H9 (cell line): ENCODE measurements around the gene ENOX1. TPM values are rescaled to one million over a fixed set of nuclear protein-coding genes. Genes with fewer than 3 reads are reported as not detected.

Source experiments
- DNase-seq: peaks from one replicate; pipeline ENCODE4 v3.0.0-alpha.2; 2017
- H2AFZ ChIP-seq: one replicate; pipeline ENCODE4 v1.6.1; 2013; ENCODE audit warnings: mild to moderate bottlenecking, low read length, control low read depth, moderate library complexity
- H2AK5ac ChIP-seq: 2 replicates; pipeline ENCODE4 v1.6.1; 2013; ENCODE audit warnings: low read length, control low read depth, mixed read lengths; ENCODE audit not compliant: insufficient read length
- H2BK120ac ChIP-seq: one replicate; pipeline ENCODE4 v1.6.1; 2013; ENCODE audit warnings: low read depth, mild to moderate bottlenecking, low read length, control low read depth, inconsistent platforms; ENCODE audit not compliant: poor library complexity, severe bottlenecking
- H2BK12ac ChIP-seq: 2 replicates; pipeline ENCODE4 v1.6.1; 2013; ENCODE audit warnings: low read length, control low read depth, mixed read lengths, low read depth; ENCODE audit not compliant: insufficient read length
- H2BK15ac ChIP-seq: 2 replicates; pipeline ENCODE4 v1.6.1; 2013; ENCODE audit warnings: low read depth, low read length, control low read depth
- H2BK20ac ChIP-seq: one replicate; pipeline ENCODE4 v1.6.1; 2013; ENCODE audit warnings: low read depth, mild to moderate bottlenecking, low read length, control low read depth, inconsistent platforms; ENCODE audit not compliant: poor library complexity, severe bottlenecking
- H2BK5ac ChIP-seq: 2 replicates; pipeline ENCODE4 v1.6.1; 2013; ENCODE audit warnings: low read length, control low read depth, mixed read lengths; ENCODE audit not compliant: insufficient read length
- H3K14ac ChIP-seq: 2 replicates; pipeline ENCODE4 v1.6.1; 2013; ENCODE audit warnings: low read length, control low read depth; ENCODE audit not compliant: insufficient read depth
- H3K18ac ChIP-seq: 2 replicates; pipeline ENCODE4 v1.6.1; 2013; ENCODE audit warnings: low read depth, mild to moderate bottlenecking, mixed read lengths, low read length, control low read depth; ENCODE audit not compliant: insufficient read length
- H3K23ac ChIP-seq: 2 replicates; pipeline ENCODE4 v1.6.1; 2013; ENCODE audit warnings: low read length, control low read depth, mixed read lengths, low read depth; ENCODE audit not compliant: insufficient read length
- H3K23me2 ChIP-seq: 2 replicates; pipeline ENCODE4 v1.6.1; 2013; ENCODE audit warnings: low read depth, mild to moderate bottlenecking, mixed read lengths, low read length, control low read depth; ENCODE audit not compliant: insufficient read length, poor library complexity, severe bottlenecking
- H3K27ac ChIP-seq: 2 replicates; pipeline ENCODE4 v1.5.1; 2013; ENCODE audit warnings: low read length, control low read depth, mixed read lengths, low read depth; ENCODE audit not compliant: insufficient read length
- H3K27me3 ChIP-seq: 2 replicates; pipeline ENCODE4 v1.6.1; 2013; ENCODE audit warnings: low read length, control low read depth, inconsistent platforms; ENCODE audit not compliant: insufficient read depth
- H3K4ac ChIP-seq: 2 replicates; pipeline ENCODE4 v1.6.1; 2013; ENCODE audit warnings: low read depth, mild to moderate bottlenecking, control low read depth, inconsistent platforms, low read length, moderate library complexity
- H3K4me1 ChIP-seq: 2 replicates; pipeline ENCODE4 v1.6.1; 2013; ENCODE audit warnings: low read length, control low read depth, inconsistent platforms; ENCODE audit not compliant: insufficient read depth
- H3K4me2 ChIP-seq: 2 replicates; pipeline ENCODE4 v1.6.1; 2013; ENCODE audit warnings: low read length, control low read depth, mixed read lengths; ENCODE audit not compliant: insufficient read length, insufficient read depth
- H3K56ac ChIP-seq: 2 replicates; pipeline ENCODE4 v1.6.1; 2013; ENCODE audit warnings: low read depth, mild to moderate bottlenecking, mixed read lengths, low read length, control low read depth; ENCODE audit not compliant: insufficient read length
- H3K79me1 ChIP-seq: 2 replicates; pipeline ENCODE4 v1.6.1; 2013; ENCODE audit warnings: low read depth, mild to moderate bottlenecking, moderate library complexity, low read length, control low read depth, inconsistent platforms; ENCODE audit not compliant: insufficient read depth, poor library complexity, severe bottlenecking
- H3K79me2 ChIP-seq: 2 replicates; pipeline ENCODE4 v1.6.1; 2013; ENCODE audit warnings: low read length, control low read depth, inconsistent platforms; ENCODE audit not compliant: insufficient read depth
- H3K9ac ChIP-seq: 2 replicates; pipeline ENCODE4 v1.6.1; 2013; ENCODE audit warnings: low read length, control low read depth, mixed read lengths; ENCODE audit not compliant: insufficient read length; ENCODE audit errors: extremely low read depth
- H3K9me3 ChIP-seq: one replicate; pipeline ENCODE4 v1.6.1; 2013; ENCODE audit warnings: low read depth, low read length, inconsistent platforms; ENCODE audit not compliant: control insufficient read depth
- H3T11ph ChIP-seq: one replicate; pipeline ENCODE4 v1.6.1; 2013; ENCODE audit warnings: mild to moderate bottlenecking, low read length, control low read depth, inconsistent platforms
- H4K20me1 ChIP-seq: one replicate; pipeline ENCODE4 v1.6.1; 2013; ENCODE audit not compliant: control insufficient read depth, insufficient read length, insufficient read depth
- H4K5ac ChIP-seq: 2 replicates; pipeline ENCODE4 v1.6.1; 2013; ENCODE audit warnings: low read depth, mild to moderate bottlenecking, mixed read lengths, low read length, control low read depth; ENCODE audit not compliant: insufficient read length
- H4K8ac ChIP-seq: replicated peaks from 2 replicates; pipeline ENCODE4 v1.6.1; 2013; ENCODE audit warnings: low read length, control low read depth, mixed read lengths, low read depth; ENCODE audit not compliant: insufficient read length
- H4K91ac ChIP-seq: 2 replicates; pipeline ENCODE4 v1.6.1; 2013; ENCODE audit warnings: low read depth, mild to moderate bottlenecking, moderate library complexity, mixed read lengths, low read length, control low read depth; ENCODE audit not compliant: insufficient read length
- H3K27ac Mint-ChIP-seq, 3 experiments: 2 replicates in 2 of 3; 3 replicates in 1 of 3; pipeline ENCODE4 v1.8.0; 2020 to 2021; ENCODE audit warnings: mixed read lengths in 3 of 3, mild to moderate bottlenecking in 1 of 3, moderate library complexity in 1 of 3
- H3K27me3 Mint-ChIP-seq: 2 replicates; pipeline ENCODE4 v1.8.0; 2021; ENCODE audit warnings: low read depth, mild to moderate bottlenecking, moderate library complexity, mixed read lengths
- H3K36me3 Mint-ChIP-seq, 3 experiments: 2 replicates in 2 of 3; 3 replicates in 1 of 3; pipeline ENCODE4 v1.8.0; 2020 to 2021; ENCODE audit warnings: low read depth in 3 of 3, mixed read lengths in 3 of 3; ENCODE audit not compliant: insufficient read depth in 1 of 3
- H3K4me1 Mint-ChIP-seq, 2 experiments: 2 replicates each; pipeline ENCODE4 v1.8.0; 2020; ENCODE audit warnings: mixed read lengths in 2 of 2
- H3K4me3 Mint-ChIP-seq, 2 experiments: 2 replicates in 1 of 2; 3 replicates in 1 of 2; pipeline ENCODE4 v1.8.0; 2020 to 2021; ENCODE audit warnings: mild to moderate bottlenecking in 2 of 2, mixed read lengths in 2 of 2, moderate library complexity in 1 of 2
- H3K9me3 Mint-ChIP-seq, 2 experiments: 2 replicates in 1 of 2; 3 replicates in 1 of 2; pipeline ENCODE4 v1.8.0; 2020; ENCODE audit warnings: mild to moderate bottlenecking in 2 of 2, mixed read lengths in 2 of 2, moderate library complexity in 1 of 2
- WGBS: extraction: QIAGEN DNeasy Blood & Tissue Kit; methylation state at CpG from one replicate; pipeline ENCODE4 v1.1.7; 2013; ENCODE audit warnings: missing lambda C conversion rate, low lambda C conversion rate, mixed read lengths; ENCODE audit not compliant: insufficient read length; ENCODE audit errors: extremely low coverage; 5-methylcytosine and 5-hydroxymethylcytosine counted together
- total RNA-seq: library from RNA; stranded (reverse); gene quantifications from 2 replicates; pipeline ENCODE4 v1.2.1, GENCODE V29; 2021
- TF ChIP-seq, protein P1 (sequence below): fragments of 200-600 bp; sonication (generic); conservative IDR thresholded peaks from 3 replicates; pipeline ENCODE4 v1.8.0; 2021; ENCODE audit warnings: antibody characterized with exemption, mild to moderate bottlenecking

The ENOX1 gene
- total RNA-seq, 1 experiment from 2014 or later = 0.24 TPM

DNA sequence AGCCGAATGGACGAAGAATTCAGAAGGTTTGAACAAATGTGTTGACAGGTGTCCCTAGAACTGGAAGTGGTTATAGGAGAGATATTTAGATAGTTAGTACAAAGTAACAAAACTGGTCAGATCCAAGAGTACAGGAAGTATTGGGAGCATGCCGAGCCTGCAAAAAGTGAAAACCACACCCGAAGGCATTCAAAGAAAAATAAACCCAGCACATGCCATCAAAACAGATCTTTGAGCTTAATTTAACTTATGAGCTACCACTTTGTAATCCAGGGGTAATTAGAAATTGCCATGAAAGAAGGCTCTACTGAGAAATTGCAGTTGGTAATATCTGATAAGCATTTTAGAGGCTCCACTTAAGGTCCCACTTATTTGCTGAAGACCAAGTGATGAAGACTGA, 549.2 kb downstream of the ENOX1 start:
- H2BK12ac ChIP-seq = no peak overlapping the region
- no peak overlapping the region for H3K27ac ChIP-seq
- no peak overlapping the region for H2AK5ac ChIP-seq
- H3K23ac ChIP-seq = no peak overlapping the region
- no peaks in the 10 kb centered on the region for H3K4me1 ChIP-seq
- H3K9ac ChIP-seq = no peak overlapping the region
- no peak overlapping the region for H3K4me3 Mint-ChIP-seq
- H4K20me1 ChIP-seq = no peaks in the 10 kb centered on the region
- no peak overlapping the region for H2BK20ac ChIP-seq
- H3K4ac ChIP-seq = no peak overlapping the region
- H3K23me2 ChIP-seq = no peaks in the 10 kb centered on the region
- no CpG with 5 or more reads among the region's 4 CpGs for WGBS
- H3K18ac ChIP-seq = no peak overlapping the region
- H2AFZ ChIP-seq = no peak overlapping the region
- H3K27me3 ChIP-seq = no peaks in the 10 kb centered on the region
- no peak overlapping the region for H4K5ac ChIP-seq
- no peaks in the 10 kb centered on the region for H3K79me2 ChIP-seq
- H4K8ac ChIP-seq = no peak overlapping the region
- no peak overlapping the region for H3K14ac ChIP-seq
- no peak overlapping the region for H2BK15ac ChIP-seq
- H3K27me3 Mint-ChIP-seq = no peaks in the 10 kb centered on the region; the same call in 1 of the 2 replicates
- TF ChIP-seq, protein P1, sequence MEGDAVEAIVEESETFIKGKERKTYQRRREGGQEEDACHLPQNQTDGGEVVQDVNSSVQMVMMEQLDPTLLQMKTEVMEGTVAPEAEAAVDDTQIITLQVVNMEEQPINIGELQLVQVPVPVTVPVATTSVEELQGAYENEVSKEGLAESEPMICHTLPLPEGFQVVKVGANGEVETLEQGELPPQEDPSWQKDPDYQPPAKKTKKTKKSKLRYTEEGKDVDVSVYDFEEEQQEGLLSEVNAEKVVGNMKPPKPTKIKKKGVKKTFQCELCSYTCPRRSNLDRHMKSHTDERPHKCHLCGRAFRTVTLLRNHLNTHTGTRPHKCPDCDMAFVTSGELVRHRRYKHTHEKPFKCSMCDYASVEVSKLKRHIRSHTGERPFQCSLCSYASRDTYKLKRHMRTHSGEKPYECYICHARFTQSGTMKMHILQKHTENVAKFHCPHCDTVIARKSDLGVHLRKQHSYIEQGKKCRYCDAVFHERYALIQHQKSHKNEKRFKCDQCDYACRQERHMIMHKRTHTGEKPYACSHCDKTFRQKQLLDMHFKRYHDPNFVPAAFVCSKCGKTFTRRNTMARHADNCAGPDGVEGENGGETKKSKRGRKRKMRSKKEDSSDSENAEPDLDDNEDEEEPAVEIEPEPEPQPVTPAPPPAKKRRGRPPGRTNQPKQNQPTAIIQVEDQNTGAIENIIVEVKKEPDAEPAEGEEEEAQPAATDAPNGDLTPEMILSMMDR = no peak
- H3K79me1 ChIP-seq = no peaks in the 10 kb centered on the region
- H4K91ac ChIP-seq = no peak overlapping the region
- H3K56ac ChIP-seq = no peak overlapping the region
- no peak overlapping the region for H2BK120ac ChIP-seq
- H3K4me1 Mint-ChIP-seq = peaks cover 5% of the 10 kb centered on the region in 2 experiments; a peak in 2 of 4 replicates
- no peak overlapping the region for H3K4me2 ChIP-seq
- H3K9me3 ChIP-seq = no peaks in the 10 kb centered on the region
- no peaks in the 10 kb centered on the region for H3K36me3 Mint-ChIP-seq
- no peaks in the 10 kb centered on the region for H3K9me3 Mint-ChIP-seq
- no peak overlapping the region for H3K27ac Mint-ChIP-seq
- H3T11ph ChIP-seq = no peak overlapping the region
- H2BK5ac ChIP-seq = no peak overlapping the region
- no peak for DNase-seq
